Neural cell (in vitro differentiated cells): ENCODE data around the gene FEN1.

Experiments used
- CTCF ChIP-seq: fragments of 450-650 bp; IDR thresholded peaks from 2 replicates; pipeline ENCODE4 v1.5.1; 2014; ENCODE audit warnings: antibody characterized with exemption, mild to moderate bottlenecking, moderate library complexity; ENCODE audit not compliant: poor library complexity, severe bottlenecking
- TAF1 ChIP-seq: IDR thresholded peaks from 2 replicates; pipeline ENCODE4 v1.6.1; 2012; ENCODE audit warnings: low read depth

GRCh38 chr11:61771985-61772455 lies 20.7 kb upstream of the FEN1 start:
- TF ChIP-seq TAF1 (no peak), CTCF (no peak)
